ENCODE data around the gene KSR1. TPM values are rescaled to one million over a fixed set of nuclear protein-coding genes. Genes with fewer than 3 reads are reported as not detected.
A peak's percentile ranks its signal among the peaks of the same experiment; 100 is the strongest.

The KSR1 gene
- total and polyA plus RNA-seq, 8 donors: 2.7 to 32.1 (median 13.6) TPM

- no peak for TF ChIP-seq EP300 (IDR thresholded peaks at IDR 0.05)
- peak in 5 of 7 experiments; percentile 21 to 65 (median 43) for TF ChIP-seq CTCF (IDR thresholded peaks at IDR 0.05)
- TF ChIP-seq POLR2AphosphoS5 (IDR thresholded peaks at IDR 0.05): peak in 2 of 3 donors; percentile 44 to 69
These were observed 38.2 kb downstream of the KSR1 start for GRCh38 chr17:27494192-27495091.

GRCh38 chr17:27495460-27495859 lies 39.2 kb downstream of the KSR1 start:
- Histone ChIP-seq H3K27me3 (no peaks in the 10 kb centered on the region), H3K4me3 (no peak overlapping the region), H3K9me3 (no peaks in the 10 kb centered on the region), H3K36me3 (no peaks in the 10 kb centered on the region), H3K27ac (peak overlapping the region; percentile 69 to 89 (median 85)), H3K4me1 (peaks cover 14 to 57% (median 39%) of the 10 kb centered on the region in 4 donors)
- no peak for TF ChIP-seq CTCF (IDR thresholded peaks at IDR 0.05)
- TF ChIP-seq EP300 (IDR thresholded peaks at IDR 0.05): no peak
- no peak for TF ChIP-seq POLR2A (IDR thresholded peaks at IDR 0.05)
- TF ChIP-seq POLR2AphosphoS5 (IDR thresholded peaks at IDR 0.05): no peak
- no peak for DNase-seq
- 86 to 96% (median 93%) methylated on average over 6 of the region's 6 CpGs for WGBS, 5 donors
- intact Hi-C loops (cut with DNase I; ENCODE audit: low total_unique reads): no loop called here

More at GRCh38 chr17:27494192-27495091, 38.2 kb downstream of the KSR1 start:
- Histone ChIP-seq H3K36me3 (no peaks in the 10 kb centered on the region), H3K4me3 (peak overlapping the region in 2 of 4 donors; percentile 17 to 21), H3K27me3 (no peaks in the 10 kb centered on the region), H3K9me3 (no peaks in the 10 kb centered on the region), H3K4me1 (peaks cover 15 to 63% (median 43%) of the 10 kb centered on the region in 4 donors), H3K27ac (peak overlapping the region; percentile 69 to 89 (median 85))
- 28 to 47% (median 37%) methylated on average over 16 to 19 of the region's 19 CpGs for WGBS, 5 donors
- intact Hi-C loops (cut with DNase I; ENCODE audit: low total_unique reads): no loop called here
- peak; percentile 87 to 89 for DNase-seq

GRCh38 chr17:27496005-27496404 lies 39.8 kb downstream of the KSR1 start:
- no peak for TF ChIP-seq POLR2A (IDR thresholded peaks at IDR 0.05)
- no peak for TF ChIP-seq CTCF (IDR thresholded peaks at IDR 0.05)
- no peak for TF ChIP-seq POLR2AphosphoS5 (IDR thresholded peaks at IDR 0.05)
- no peak for TF ChIP-seq EP300 (IDR thresholded peaks at IDR 0.05)
- DNase-seq: no peak
- Histone ChIP-seq H3K9me3 (no peaks in the 10 kb centered on the region), H3K27me3 (no peaks in the 10 kb centered on the region), H3K4me1 (peaks cover 14 to 57% (median 39%) of the 10 kb centered on the region in 4 donors), H3K4me3 (no peak overlapping the region), H3K36me3 (no peaks in the 10 kb centered on the region), H3K27ac (peak overlapping the region in 3 of 5 donors; percentile 34 to 88 (median 85))
- intact Hi-C loops (cut with DNase I; ENCODE audit: low total_unique reads): no loop called here
- 57 to 68% (median 65%) methylated on average over 5 of the region's 5 CpGs for WGBS, 5 donors

DNA sequence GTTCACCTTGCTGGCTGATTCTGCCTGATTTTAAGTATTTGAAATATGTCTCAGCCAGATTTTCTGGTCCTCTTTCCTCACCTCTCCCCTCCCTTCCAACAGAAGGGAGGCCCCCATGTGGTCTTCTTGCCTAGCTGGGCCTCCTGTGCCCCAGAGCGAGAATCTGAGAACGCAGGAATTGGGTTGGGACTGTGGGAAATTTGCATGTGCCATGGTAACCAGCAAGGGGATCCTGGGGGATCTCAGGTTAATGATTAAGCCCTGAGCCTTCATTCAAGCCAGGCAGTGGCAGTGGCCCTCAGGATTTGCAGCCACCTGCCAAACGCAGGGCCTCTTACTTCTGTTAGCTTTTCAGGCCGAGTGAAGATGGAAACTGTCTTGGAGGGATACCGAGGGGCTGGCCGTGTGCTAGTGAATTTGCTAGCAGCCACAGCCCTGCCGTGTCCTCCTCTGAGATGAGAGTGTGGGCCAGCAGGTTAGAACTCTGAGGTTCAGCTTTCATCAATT lies 40.2 kb downstream of the KSR1 start:
- intact Hi-C loops (cut with DNase I; ENCODE audit: low total_unique reads): no loop called here
- no peaks in the 10 kb centered on the region for H3K9me3 ChIP-seq
- H3K36me3 ChIP-seq: no peaks in the 10 kb centered on the region
- no peak for TF ChIP-seq CTCF (IDR thresholded peaks at IDR 0.05)
- no peak for TF ChIP-seq POLR2AphosphoS5 (IDR thresholded peaks at IDR 0.05)
- TF ChIP-seq EP300 (IDR thresholded peaks at IDR 0.05): no peak
- no peak for TF ChIP-seq POLR2A (IDR thresholded peaks at IDR 0.05)
- H3K27ac ChIP-seq: peak overlapping the region in 4 of 5 donors; percentile 21 to 88 (median 60)
- peak; percentile 47 to 88 for DNase-seq
- H3K4me1 ChIP-seq: peaks cover 14 to 56% (median 39%) of the 10 kb centered on the region in 4 donors
- 35 to 63% (median 44%) methylated on average over 7 of the region's 7 CpGs for WGBS, 5 donors
- no peaks in the 10 kb centered on the region for H3K27me3 ChIP-seq
- no peak overlapping the region for H3K4me3 ChIP-seq
